ENCODE measurements around the gene CCDC24. TPM values are rescaled to one million over a fixed set of nuclear protein-coding genes. Genes with fewer than 3 reads are reported as not detected.

CCDC24 gene
- total RNA-seq, 2 donors from 2014 or later = 1.4 to 1.5 TPM

DNA sequence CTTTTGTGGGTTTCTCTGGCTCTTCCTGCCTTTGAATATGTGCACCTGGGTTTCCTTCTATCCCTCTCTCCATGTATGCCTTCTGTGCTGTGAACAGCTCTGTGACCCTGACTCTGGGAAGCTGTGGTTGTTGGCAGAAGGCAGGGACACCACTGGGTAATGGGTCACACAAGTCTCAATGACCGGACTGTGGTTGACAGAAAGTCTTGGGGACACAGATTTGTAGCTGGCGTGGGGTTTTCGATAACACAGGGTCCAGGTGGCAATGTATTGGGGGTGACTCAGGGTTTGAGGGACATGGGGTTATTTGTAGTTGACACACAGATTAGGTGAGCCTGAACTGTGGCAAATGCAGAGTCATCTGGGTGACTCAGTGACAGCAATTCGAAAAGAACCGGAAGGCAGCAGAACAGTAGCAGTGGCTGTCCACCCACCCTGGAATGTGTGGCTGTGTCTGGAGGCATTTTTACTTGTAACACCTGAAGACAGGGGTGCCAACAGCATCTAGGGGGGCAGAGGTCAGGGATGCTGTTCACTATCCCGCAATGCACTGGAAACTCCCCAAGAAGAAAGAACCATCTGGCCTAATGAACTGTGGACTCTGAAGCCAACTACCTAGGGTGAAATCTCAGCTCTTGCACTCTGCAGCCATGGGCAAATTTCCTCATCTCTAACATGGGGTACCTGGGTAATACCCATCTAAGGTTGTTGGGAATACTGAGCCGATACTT, 52.8 kb downstream of the CCDC24 start:
- H3K9me3 ChIP-seq (ENCODE audit: control insufficient read depth, low read length, poor library complexity, severe bottlenecking) = no peaks in the 10 kb centered on the region
- Mint-ChIP-seq H3K27me3 (peaks cover 32% of the 10 kb centered on the region), H3K36me3 (ENCODE audit: low read depth) (peaks cover 3% of the 10 kb centered on the region), H3K27ac (no peak overlapping the region), H3K4me1 (peaks cover 5% of the 10 kb centered on the region), H3K4me3 (no peak overlapping the region)
- no peak for DNase-seq
- ATAC-seq = no peak

DNA sequence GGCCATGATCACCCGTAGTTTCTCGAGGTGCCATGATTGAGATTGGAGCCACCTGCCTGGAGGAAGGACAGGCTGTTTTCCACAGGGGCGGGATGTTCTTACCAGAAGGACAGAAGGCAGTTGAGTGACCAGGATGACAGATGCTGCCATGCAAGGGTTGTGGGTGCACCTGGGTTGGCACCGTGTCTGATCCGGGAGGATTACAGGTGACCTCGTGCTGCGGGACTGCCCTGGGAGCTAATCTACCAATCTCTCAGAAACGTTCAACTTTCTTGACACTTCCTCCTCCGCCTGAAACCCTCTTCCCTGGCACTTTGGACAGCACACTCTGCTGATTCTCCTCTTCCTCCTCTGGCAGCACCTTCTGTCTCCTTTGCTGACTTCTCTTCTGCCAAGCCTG, 53.7 kb downstream of the CCDC24 start:
- H3K9me3 ChIP-seq (ENCODE audit: control insufficient read depth, low read length, poor library complexity, severe bottlenecking) = no peaks in the 10 kb centered on the region
- Mint-ChIP-seq H3K27ac (no peak overlapping the region), H3K27me3 (peaks cover 27% of the 10 kb centered on the region), H3K4me3 (no peak overlapping the region), H3K4me1 (peaks cover 5% of the 10 kb centered on the region), H3K36me3 (ENCODE audit: low read depth) (peaks cover 3% of the 10 kb centered on the region)
- no peak for ATAC-seq
- DNase-seq = no peak

Other genes starting within 250 kb of the CCDC24 start
- gene ARTN, start 57.8 kb upstream of the CCDC24 start, total RNA-seq = under 1 TPM; 0.52 to 0.65 TPM
- 10 to 100 TPM; 10.6 to 12.5 TPM for gene IPO13, start 44.6 kb upstream of the CCDC24 start, total RNA-seq
- 10 to 100 TPM; 17.7 to 24.4 TPM for gene DPH2, start 21.6 kb upstream of the CCDC24 start, total RNA-seq
- gene ATP6V0B, start 16.6 kb upstream of the CCDC24 start, total RNA-seq = 10 to 100 TPM; 72.1 to 80.5 TPM
- 1 to 10 TPM; 2.8 to 3.4 TPM for gene B4GALT2, start 12.4 kb upstream of the CCDC24 start, total RNA-seq
- under 1 TPM in 1 of 2 donors, not detected in 1; 0.62 TPM for gene SLC6A9, start 39.9 kb downstream of the CCDC24 start, total RNA-seq
- gene KLF17, start 127.2 kb downstream of the CCDC24 start, total RNA-seq = not detected
- not detected for gene KLF18, start 150.0 kb downstream of the CCDC24 start, total RNA-seq
- 10 to 100 TPM; 52.9 to 59.1 TPM for gene DMAP1, start 221.9 kb downstream of the CCDC24 start, total RNA-seq